Ramos (cell line): ENCODE data around the gene PCDHGA10.
"Not testable (repeated sequence)": the region's sequence is repeated elsewhere in the genome, so short reads cannot be mapped to it uniquely, and the experiment has no call there.

Experiments
- in situ Hi-C: fragments of 300-500 bp; cut with MboI; formaldehyde crosslinking; loops from one replicate; pipeline ENCODE4 v1.14.3; 2022; ENCODE audit warnings: low sequenced_read_pairs; ENCODE audit not compliant: unreplicated experiment

Gene PCDHGA10

DNA sequence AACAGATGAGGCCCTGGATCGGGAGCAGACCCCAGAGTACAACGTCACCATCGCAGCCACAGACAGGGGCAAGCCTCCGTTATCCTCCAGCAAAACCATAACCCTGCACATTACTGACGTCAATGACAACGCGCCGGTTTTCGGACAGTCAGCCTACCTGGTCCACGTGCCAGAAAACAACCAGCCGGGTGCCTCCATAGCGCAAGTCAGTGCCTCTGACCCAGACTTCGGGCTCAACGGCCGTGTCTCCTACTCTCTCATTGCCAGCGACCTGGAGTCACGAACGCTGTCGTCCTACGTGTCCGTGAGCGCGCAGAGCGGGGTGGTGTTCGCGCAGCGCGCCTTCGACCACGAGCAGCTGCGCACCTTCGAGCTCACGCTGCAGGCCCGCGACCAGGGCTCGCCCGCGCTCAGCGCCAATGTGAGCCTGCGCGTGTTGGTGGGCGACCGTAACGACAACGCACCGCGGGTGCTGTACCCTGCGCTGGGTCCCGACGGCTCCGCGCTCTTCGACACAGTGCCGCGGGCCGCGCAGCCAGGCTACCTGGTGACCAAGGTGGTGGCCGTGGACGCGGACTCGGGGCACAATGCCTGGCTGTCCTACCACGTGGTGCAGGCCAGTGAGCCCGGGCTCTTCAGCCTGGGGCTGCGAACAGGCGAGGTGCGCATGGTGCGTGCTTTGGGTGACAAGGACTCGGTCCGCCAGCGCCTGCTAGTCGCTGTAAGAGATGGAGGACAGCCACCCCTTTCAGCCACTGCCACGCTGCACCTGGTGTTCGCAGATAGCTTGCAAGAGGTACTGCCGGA is 6.5 kb downstream of the PCDHGA10 start:
- in situ Hi-C loops, result no loop called here

DNA sequence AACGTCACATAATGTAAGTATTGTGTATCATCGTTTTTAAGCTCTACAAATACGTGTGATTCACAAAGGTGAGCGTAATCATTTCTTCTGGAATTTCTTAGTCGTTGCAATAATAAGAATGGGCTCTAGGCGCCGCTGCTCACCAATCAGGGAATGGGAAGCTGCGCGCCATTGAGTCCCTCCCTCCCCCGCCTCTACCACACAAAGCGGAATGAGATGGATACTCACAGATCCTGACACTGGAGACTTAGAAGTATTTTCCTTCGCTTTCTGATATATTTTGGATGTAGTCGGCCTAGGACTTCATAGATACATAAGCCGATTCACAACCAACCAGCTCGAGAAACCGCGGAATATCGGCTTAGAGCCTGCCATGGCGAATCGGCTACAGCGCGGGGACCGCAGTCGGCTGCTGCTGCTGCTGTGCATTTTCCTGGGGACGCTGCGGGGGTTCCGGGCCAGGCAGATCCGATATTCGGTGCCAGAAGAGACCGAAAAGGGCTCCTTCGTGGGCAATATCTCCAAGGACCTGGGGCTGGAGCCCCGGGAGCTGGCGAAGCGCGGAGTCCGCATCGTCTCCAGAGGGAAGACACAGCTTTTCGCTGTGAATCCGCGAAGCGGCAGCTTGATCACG is 8.2 kb downstream of the PCDHGA10 start, which contains the start of gene PCDHGA11:
PCDHGA11 (plus strand) TSS at position 197 of the 634 bp plus-strand sequence; CDS start at position 374, 177 bp downstream.
- in situ Hi-C loops, result loop anchor here (5.0 kb wide), 1 partner anchor 136 kb away; no protein-coding TSS in a partner anchor

DNA sequence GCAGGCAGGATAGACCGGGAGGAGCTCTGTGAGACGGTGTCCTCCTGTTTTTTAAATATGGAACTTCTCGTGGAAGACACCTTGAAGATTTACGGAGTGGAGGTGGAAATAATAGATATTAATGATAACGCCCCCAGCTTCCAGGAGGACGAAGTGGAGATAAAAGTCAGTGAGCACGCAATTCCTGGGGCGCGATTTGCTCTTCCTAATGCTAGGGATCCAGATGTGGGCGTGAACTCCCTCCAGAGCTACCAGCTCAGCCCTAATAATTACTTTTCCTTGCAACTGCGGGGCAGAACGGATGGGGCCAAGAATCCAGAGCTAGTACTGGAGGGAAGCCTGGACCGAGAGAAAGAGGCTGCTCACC is 8.7 kb downstream of the PCDHGA10 start:
- in situ Hi-C loops, result loop anchor here (5.0 kb wide), 1 partner anchor 136 kb away; no protein-coding TSS in a partner anchor

DNA sequence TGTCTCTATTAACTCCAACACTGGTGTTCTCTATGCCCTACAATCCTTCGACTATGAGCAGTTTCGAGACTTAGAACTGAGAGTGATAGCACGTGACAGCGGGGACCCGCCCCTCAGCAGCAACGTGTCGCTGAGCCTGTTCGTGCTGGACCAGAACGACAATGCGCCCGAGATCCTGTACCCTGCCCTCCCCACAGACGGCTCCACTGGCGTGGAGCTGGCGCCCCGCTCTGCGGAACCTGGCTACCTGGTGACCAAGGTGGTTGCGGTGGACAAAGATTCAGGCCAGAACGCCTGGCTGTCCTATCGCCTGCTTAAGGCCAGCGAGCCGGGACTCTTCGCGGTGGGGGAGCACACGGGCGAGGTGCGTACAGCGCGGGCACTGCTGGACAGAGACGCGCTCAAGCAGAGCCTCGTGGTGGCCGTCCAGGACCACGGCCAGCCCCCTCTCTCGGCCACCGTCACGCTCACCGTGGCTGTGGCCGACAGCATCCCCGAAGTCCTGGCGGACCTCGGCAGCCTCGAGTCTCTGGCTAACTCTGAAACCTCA is 10.0 kb downstream of the PCDHGA10 start:
- in situ Hi-C loops, result loop anchor here (5.0 kb wide), 1 partner anchor 134 kb away; no protein-coding TSS in a partner anchor

DNA sequence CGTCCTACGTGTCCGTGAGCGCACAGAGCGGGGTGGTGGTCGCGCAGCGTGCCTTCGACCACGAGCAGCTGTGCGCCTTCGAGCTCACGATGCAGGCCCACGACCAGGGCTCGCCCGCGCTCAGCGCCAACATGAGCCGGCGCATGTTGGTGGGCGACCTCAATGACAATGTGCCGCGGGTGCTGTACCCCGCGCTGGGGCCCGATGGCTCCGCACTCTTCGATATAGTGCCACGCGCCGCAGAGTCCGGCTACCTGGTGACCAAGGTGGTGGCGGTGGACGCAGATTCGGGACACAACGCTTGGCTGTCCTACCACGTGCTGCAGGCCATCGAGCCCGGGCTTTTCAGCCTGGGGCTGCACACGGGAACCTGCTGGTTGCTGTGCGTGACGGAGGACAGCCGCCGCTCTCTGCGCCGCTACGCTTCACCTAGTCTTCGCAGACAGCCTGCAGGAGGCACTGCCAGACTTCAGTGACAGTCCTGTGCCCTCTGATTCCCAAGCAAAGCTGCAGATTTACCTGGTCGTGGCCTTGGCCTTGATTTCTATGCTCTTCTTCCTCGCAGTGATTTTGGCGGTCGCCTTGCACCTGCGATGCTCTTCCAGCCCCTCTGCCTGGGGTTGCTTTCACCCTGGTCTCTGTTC is 15.1 kb downstream of the PCDHGA10 start:
- in situ Hi-C loops, result no loop called here

DNA sequence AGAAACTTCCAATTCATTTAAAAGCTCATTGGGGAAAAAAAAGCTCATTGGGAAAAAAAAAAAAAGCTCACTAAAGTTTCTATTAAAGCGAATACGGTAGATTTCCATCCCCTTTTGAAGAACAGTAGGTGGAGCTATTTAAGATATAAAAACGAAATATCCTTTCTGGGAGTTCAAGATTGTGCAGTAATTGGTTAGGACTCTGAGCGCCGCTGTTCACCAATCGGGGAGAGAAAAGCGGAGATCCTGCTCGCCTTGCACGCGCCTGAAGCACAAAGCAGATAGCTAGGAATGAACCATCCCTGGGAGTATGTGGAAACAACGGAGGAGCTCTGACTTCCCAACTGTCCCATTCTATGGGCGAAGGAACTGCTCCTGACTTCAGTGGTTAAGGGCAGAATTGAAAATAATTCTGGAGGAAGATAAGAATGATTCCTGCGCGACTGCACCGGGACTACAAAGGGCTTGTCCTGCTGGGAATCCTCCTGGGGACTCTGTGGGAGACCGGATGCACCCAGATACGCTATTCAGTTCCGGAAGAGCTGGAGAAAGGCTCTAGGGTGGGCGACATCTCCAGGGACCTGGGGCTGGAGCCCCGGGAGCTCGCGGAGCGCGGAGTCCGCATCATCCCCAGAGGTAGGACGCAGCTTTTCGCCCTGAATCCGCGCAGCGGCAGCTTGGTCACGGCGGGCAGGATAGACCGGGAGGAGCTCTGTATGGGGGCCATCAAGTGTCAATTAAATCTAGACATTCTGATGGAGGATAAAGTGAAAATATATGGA is 17.7 kb downstream of the PCDHGA10 start, which contains the start of gene PCDHGA12:
PCDHGA12 (plus strand) TSS at position 176 of the 782 bp plus-strand sequence; CDS start at position 429, 253 bp downstream.
- in situ Hi-C loops, result no loop called here

DNA sequence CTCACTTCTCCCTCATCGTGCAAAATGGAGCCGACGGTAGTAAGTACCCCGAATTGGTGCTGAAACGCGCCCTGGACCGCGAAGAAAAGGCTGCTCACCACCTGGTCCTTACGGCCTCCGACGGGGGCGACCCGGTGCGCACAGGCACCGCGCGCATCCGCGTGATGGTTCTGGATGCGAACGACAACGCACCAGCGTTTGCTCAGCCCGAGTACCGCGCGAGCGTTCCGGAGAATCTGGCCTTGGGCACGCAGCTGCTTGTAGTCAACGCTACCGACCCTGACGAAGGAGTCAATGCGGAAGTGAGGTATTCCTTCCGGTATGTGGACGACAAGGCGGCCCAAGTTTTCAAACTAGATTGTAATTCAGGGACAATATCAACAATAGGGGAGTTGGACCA is 18.5 kb downstream of the PCDHGA10 start:
- in situ Hi-C loops, result no loop called here

DNA sequence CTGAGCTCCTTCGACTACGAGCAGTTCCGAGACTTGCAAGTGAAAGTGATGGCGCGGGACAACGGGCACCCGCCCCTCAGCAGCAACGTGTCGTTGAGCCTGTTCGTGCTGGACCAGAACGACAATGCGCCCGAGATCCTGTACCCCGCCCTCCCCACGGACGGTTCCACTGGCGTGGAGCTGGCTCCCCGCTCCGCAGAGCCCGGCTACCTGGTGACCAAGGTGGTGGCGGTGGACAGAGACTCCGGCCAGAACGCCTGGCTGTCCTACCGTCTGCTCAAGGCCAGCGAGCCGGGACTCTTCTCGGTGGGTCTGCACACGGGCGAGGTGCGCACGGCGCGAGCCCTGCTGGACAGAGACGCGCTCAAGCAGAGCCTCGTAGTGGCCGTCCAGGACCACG is 19.5 kb downstream of the PCDHGA10 start:
- in situ Hi-C loops, result not testable (repeated sequence)

DNA sequence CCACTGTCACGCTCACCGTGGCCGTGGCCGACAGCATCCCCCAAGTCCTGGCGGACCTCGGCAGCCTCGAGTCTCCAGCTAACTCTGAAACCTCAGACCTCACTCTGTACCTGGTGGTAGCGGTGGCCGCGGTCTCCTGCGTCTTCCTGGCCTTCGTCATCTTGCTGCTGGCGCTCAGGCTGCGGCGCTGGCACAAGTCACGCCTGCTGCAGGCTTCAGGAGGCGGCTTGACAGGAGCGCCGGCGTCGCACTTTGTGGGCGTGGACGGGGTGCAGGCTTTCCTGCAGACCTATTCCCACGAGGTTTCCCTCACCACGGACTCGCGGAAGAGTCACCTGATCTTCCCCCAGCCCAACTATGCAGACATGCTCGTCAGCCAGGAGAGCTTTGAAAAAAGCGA is 19.9 kb downstream of the PCDHGA10 start:
- in situ Hi-C loops, result not testable (repeated sequence)

DNA sequence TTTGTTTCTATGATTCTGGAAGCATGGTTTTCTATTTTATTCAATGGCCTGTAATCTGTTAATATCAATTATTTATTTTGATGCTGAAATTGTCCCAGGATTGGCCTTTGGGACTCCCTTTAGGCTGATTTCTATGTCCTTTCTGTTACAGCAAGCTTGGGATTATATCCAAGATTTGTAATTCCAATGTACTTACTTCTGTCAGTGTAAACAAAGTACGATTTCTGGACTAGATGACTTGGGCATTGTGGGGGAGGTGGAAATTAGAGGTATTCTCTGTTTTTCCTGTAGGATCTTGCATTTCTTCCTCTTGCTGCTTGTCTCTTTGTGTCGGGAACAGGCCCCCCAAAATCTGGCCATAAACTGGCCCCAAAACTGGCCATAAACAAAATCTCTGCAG is 21.2 kb downstream of the PCDHGA10 start:
- in situ Hi-C loops, result no loop called here

DNA sequence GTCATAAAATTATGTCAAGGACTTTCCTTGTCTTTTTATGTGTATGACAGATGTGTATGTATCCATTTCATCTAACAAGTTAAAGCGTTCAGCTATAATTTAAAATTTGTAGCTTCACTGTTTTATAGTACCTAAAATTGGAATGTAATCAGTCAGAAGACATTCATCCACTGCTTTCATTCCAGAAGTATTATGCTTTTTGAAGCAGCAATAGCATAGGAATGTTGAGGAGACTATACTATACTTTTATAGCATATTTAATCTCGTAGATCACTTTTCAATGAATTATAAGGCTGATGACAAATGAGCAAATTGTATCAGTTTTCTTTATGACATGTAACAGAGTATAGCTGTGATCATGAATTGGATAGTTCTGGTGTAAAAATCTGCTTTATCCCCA is 24.4 kb downstream of the PCDHGA10 start:
- in situ Hi-C loops, result no loop called here

DNA sequence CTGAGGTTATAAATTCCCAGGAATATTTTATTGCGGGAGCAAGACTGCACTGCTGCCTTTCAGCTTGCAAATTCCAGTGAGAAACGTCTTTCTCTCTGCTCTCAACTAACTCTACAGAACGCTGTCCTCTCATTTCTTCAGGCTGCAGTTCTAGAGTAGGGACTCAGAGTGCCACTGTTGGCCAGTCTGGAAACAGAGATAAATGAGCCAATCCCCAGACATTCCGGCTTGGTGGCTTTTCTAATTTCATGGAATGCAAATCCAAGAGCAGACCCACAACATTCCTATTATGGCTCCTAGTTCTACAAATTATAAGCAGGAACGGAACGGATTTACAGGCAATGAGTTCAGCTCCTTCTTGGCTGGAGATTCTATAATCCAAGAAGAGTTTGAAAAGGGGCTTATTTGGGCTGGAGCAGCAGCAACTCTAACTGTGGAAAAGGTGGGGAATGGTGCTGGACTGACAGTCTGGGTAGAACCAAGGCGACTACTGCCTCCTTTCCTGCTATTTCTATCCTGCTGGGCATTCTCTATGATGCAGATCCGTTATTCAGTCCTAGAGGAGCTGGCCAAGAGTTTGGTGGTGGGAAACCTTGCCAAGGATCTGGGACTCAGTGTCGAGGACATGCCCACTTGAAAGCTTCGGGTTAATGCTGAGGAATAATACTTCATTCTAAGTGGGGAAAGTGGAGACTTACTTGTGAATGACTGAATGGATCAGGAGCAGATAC is 26.8 kb downstream of the PCDHGA10 start:
- in situ Hi-C loops, result no loop called here

DNA sequence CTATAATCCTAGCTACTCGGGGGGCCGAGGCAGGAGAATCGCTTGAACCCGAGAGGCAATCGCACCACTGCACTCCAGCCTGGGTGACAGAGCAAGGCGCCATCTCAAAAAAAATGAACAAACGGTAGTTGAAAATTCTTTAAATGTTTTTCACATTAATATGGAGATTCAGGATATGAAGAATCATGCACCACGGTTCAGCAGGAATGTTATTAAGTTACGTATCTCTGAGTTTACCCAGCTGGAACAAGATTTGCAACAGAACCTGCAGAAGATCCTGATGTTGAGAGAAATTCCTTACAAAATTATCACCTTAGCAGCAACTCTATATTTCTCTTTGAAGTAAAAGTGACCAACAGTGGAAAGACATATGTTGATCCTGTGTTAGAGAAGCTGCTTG is 27.6 kb downstream of the PCDHGA10 start:
- in situ Hi-C loops, result no loop called here

DNA sequence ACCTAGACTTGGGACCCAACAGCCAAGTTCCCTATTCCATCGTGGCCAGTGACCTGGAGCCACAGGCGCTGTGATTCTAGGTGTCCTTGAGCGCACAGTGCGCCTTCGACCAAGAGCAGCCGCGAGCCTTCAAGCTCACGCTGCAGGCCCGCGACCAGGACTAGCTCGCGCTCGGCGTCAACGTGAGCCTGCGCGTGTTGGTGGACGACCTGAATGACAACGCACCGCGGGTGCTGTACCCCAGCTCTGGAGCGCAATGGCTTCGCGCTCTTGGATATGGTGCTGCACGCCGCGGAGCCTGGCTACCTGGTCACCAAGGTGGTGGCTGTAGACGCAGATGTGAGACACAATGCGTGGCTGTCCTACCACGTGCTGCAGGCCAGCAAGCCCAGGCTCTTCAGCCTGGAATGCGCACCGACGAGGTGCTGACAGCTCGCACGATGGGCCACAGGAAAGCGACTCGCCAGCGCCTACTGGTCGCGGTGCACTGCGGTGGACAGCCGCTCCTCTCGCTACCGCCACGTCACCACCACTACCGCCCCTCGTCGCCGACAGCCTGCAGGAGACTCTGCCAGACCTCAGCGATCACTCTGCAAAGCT is 28.9 kb downstream of the PCDHGA10 start:
- in situ Hi-C loops, result no loop called here

DNA sequence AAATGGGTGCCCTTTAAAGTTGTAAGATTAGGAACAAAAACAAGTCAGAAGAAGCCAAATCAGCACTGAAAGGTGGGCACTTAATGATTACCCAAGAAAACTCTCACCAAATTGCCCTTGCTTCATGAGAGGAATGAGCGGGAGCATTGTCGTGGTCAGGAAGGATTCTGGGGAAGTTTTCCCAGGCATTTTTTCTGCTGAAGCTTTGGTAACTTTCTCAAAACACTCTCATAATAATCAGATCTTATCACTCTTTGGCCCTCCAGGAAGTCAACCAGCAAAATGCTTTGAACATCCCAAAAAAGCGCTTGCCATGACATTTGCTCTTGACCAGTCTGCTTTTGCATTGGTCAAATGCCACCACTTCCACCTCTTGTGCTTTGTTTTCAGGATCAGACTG is 52.6 kb downstream of the PCDHGA10 start:
- in situ Hi-C loops, result no loop called here
